ENCODE measurements around the gene CAMK4. TPM values are rescaled to one million over a fixed set of nuclear protein-coding genes. Genes with fewer than 3 reads are reported as not detected.

Gene CAMK4
- polyA plus RNA-seq, 2 donors, result 0.39 to 0.53 TPM

- Histone ChIP-seq H3K27me3 (ENCODE audit: control insufficient read depth in 1 of 2, insufficient read depth in 2 of 2, low read length in 2 of 2) (no peaks in the 10 kb centered on the region), H3K36me3 (ENCODE audit: control insufficient read depth in 2 of 2, insufficient read depth in 2 of 2, low read length in 1 of 2) (no peaks in the 10 kb centered on the region), H3K4me1 (ENCODE audit: control insufficient read depth in 2 of 2, insufficient read depth in 2 of 2, low read length in 1 of 2) (peaks cover 0 to 2% of the 10 kb centered on the region in 2 donors), H3K27ac (ENCODE audit: low read depth in 2 of 2, low read length in 1 of 2) (no peak overlapping the region), H3K4me3 (ENCODE audit: low read depth in 1 of 2, low read length in 2 of 2) (no peak overlapping the region), H3K9me3 (ENCODE audit: control insufficient read depth in 2 of 2, insufficient read depth in 1 of 2, low read depth in 1 of 2, low read length in 1 of 2) (no peaks in the 10 kb centered on the region)
- 77 to 94% methylated on average over 4 of the region's 4 CpGs for WGBS, 2 donors
Measured at GRCh38 chr5:111236995-111237394, 12.8 kb downstream of the CAMK4 start.

GRCh38 chr5:111237470-111237869 lies 13.3 kb downstream of the CAMK4 start:
- H3K36me3 ChIP-seq (ENCODE audit: control insufficient read depth in 2 of 2, insufficient read depth in 2 of 2, low read length in 1 of 2), result no peaks in the 10 kb centered on the region
- H3K4me3 ChIP-seq (ENCODE audit: low read depth in 1 of 2, low read length in 2 of 2), result no peak overlapping the region
- H3K9me3 ChIP-seq (ENCODE audit: control insufficient read depth in 2 of 2, insufficient read depth in 1 of 2, low read depth in 1 of 2, low read length in 1 of 2), result no peaks in the 10 kb centered on the region
- H3K27me3 ChIP-seq (ENCODE audit: control insufficient read depth in 1 of 2, insufficient read depth in 2 of 2, low read length in 2 of 2), result no peaks in the 10 kb centered on the region
- no peak overlapping the region for H3K27ac ChIP-seq (ENCODE audit: low read depth in 2 of 2, low read length in 1 of 2)
- H3K4me1 ChIP-seq (ENCODE audit: control insufficient read depth in 2 of 2, insufficient read depth in 2 of 2, low read length in 1 of 2), result peaks cover 0 to 2% of the 10 kb centered on the region in 2 donors

DNA sequence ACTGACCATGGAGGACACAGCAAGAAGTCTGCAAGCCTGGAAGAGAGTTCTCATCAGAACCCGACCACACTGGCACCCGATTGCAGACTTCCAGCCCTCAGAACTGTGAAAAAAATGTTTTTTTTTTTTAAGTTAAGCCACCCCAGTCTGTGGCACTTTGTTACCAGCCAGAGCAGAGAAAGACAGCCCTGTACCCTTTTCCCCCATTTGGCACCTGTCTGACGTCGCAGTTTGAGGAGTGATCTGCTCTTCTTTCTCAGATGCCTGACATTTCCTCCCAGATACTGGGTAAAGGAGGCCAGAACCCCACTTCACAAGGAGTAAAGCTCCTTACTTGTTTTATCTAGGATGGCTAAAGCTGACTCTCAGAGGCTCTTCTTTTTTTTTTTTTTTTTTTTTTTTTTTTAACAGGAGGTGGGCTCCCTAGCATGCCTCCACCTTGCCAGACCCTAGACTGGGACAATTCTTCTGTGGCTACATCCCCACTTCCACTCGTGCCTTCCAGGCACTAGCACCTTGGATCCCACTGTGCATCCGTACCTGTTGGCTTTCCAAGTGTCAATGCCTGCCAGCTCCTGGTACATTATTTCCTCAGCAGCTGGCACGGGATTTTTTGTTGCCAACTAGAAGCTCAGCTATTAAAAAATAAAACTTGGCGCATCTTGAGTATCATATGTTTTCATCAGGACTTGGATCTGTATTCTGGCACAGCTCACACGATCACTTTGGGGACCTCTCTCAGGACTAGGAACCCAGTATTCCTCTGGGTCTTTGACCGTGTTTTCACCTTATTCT lies 14.4 kb downstream of the CAMK4 start:
- H3K27me3 ChIP-seq (ENCODE audit: control insufficient read depth in 1 of 2, insufficient read depth in 2 of 2, low read length in 2 of 2), result no peaks in the 10 kb centered on the region
- no peak overlapping the region for H3K4me3 ChIP-seq (ENCODE audit: low read depth in 1 of 2, low read length in 2 of 2)
- H3K9me3 ChIP-seq (ENCODE audit: control insufficient read depth in 2 of 2, insufficient read depth in 1 of 2, low read depth in 1 of 2, low read length in 1 of 2), result no peaks in the 10 kb centered on the region
- H3K27ac ChIP-seq (ENCODE audit: low read depth in 2 of 2, low read length in 1 of 2), result no peak overlapping the region
- H3K4me1 ChIP-seq (ENCODE audit: control insufficient read depth in 2 of 2, insufficient read depth in 2 of 2, low read length in 1 of 2), result peaks cover 0 to 2% of the 10 kb centered on the region in 2 donors
- 69 to 72% methylated on average over 10 of the region's 10 CpGs for WGBS, 2 donors
- no peaks in the 10 kb centered on the region for H3K36me3 ChIP-seq (ENCODE audit: control insufficient read depth in 2 of 2, insufficient read depth in 2 of 2, low read length in 1 of 2)

- 78 to 91% methylated on average over 3 of the region's 3 CpGs for WGBS, 2 donors
- Histone ChIP-seq H3K36me3 (ENCODE audit: control insufficient read depth in 2 of 2, insufficient read depth in 2 of 2, low read length in 1 of 2) (no peaks in the 10 kb centered on the region), H3K27ac (ENCODE audit: low read depth in 2 of 2, low read length in 1 of 2) (no peak overlapping the region), H3K4me1 (ENCODE audit: control insufficient read depth in 2 of 2, insufficient read depth in 2 of 2, low read length in 1 of 2) (no peaks in the 10 kb centered on the region), H3K27me3 (ENCODE audit: control insufficient read depth in 1 of 2, insufficient read depth in 2 of 2, low read length in 2 of 2) (no peaks in the 10 kb centered on the region), H3K4me3 (ENCODE audit: low read depth in 1 of 2, low read length in 2 of 2) (no peak overlapping the region), H3K9me3 (ENCODE audit: control insufficient read depth in 2 of 2, insufficient read depth in 1 of 2, low read depth in 1 of 2, low read length in 1 of 2) (no peaks in the 10 kb centered on the region)
Measured at GRCh38 chr5:111241696-111242095, 17.5 kb downstream of the CAMK4 start.

GRCh38 chr5:111242606-111243005 lies 18.4 kb downstream of the CAMK4 start:
- 84 to 89% methylated on average over 10 of the region's 10 CpGs for WGBS, 2 donors
- H3K4me1 ChIP-seq (ENCODE audit: control insufficient read depth in 2 of 2, insufficient read depth in 2 of 2, low read length in 1 of 2), result no peaks in the 10 kb centered on the region
- no peaks in the 10 kb centered on the region for H3K36me3 ChIP-seq (ENCODE audit: control insufficient read depth in 2 of 2, insufficient read depth in 2 of 2, low read length in 1 of 2)
- no peak overlapping the region for H3K27ac ChIP-seq (ENCODE audit: low read depth in 2 of 2, low read length in 1 of 2)
- no peaks in the 10 kb centered on the region for H3K27me3 ChIP-seq (ENCODE audit: control insufficient read depth in 1 of 2, insufficient read depth in 2 of 2, low read length in 2 of 2)
- no peaks in the 10 kb centered on the region for H3K9me3 ChIP-seq (ENCODE audit: control insufficient read depth in 2 of 2, insufficient read depth in 1 of 2, low read depth in 1 of 2, low read length in 1 of 2)
- H3K4me3 ChIP-seq (ENCODE audit: low read depth in 1 of 2, low read length in 2 of 2), result no peak overlapping the region

DNA sequence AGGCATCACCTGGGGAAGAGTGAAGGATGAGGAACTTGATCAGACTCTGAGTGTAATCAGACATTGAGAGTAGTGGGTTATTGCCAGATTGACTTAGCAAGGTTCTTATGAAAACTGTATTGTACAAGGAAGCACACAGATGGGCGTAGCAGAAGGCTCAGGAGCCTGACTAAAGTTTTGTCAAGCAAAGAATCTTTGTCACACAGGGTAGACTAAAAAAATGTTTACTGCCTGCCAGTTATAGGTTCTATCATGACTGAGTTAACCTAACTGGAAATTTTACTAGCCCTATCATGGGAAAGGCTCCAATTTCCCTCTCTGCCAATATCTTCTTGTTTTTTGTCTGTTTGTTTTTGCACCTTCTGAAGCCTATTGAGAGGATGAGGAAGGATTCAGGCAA lies 19.1 kb downstream of the CAMK4 start:
- no peak overlapping the region for H3K4me3 ChIP-seq (ENCODE audit: low read depth in 1 of 2, low read length in 2 of 2)
- no peaks in the 10 kb centered on the region for H3K36me3 ChIP-seq (ENCODE audit: control insufficient read depth in 2 of 2, insufficient read depth in 2 of 2, low read length in 1 of 2)
- 46 to 72% methylated on average over 1 of the region's 1 CpG for WGBS, 2 donors
- H3K27ac ChIP-seq (ENCODE audit: low read depth in 2 of 2, low read length in 1 of 2), result no peak overlapping the region
- no peaks in the 10 kb centered on the region for H3K27me3 ChIP-seq (ENCODE audit: control insufficient read depth in 1 of 2, insufficient read depth in 2 of 2, low read length in 2 of 2)
- H3K9me3 ChIP-seq (ENCODE audit: control insufficient read depth in 2 of 2, insufficient read depth in 1 of 2, low read depth in 1 of 2, low read length in 1 of 2), result no peaks in the 10 kb centered on the region
- H3K4me1 ChIP-seq (ENCODE audit: control insufficient read depth in 2 of 2, insufficient read depth in 2 of 2, low read length in 1 of 2), result no peaks in the 10 kb centered on the region

- no peak overlapping the region for H3K4me3 ChIP-seq (ENCODE audit: low read depth in 1 of 2, low read length in 2 of 2)
- 86 to 94% methylated on average over 2 of the region's 2 CpGs for WGBS, 2 donors
Measured at GRCh38 chr5:111245654-111246053, 21.5 kb downstream of the CAMK4 start.

GRCh38 chr5:111246459-111246858 lies 22.3 kb downstream of the CAMK4 start:
- Histone ChIP-seq H3K27me3 (ENCODE audit: control insufficient read depth in 1 of 2, insufficient read depth in 2 of 2, low read length in 2 of 2) (no peaks in the 10 kb centered on the region), H3K36me3 (ENCODE audit: control insufficient read depth in 2 of 2, insufficient read depth in 2 of 2, low read length in 1 of 2) (no peaks in the 10 kb centered on the region), H3K4me1 (ENCODE audit: control insufficient read depth in 2 of 2, insufficient read depth in 2 of 2, low read length in 1 of 2) (no peaks in the 10 kb centered on the region), H3K27ac (ENCODE audit: low read depth in 2 of 2, low read length in 1 of 2) (no peak overlapping the region), H3K9me3 (ENCODE audit: control insufficient read depth in 2 of 2, insufficient read depth in 1 of 2, low read depth in 1 of 2, low read length in 1 of 2) (no peaks in the 10 kb centered on the region), H3K4me3 (ENCODE audit: low read depth in 1 of 2, low read length in 2 of 2) (no peak overlapping the region)
- 90 to 92% methylated on average over 1 of the region's 1 CpG for WGBS, 2 donors

More at GRCh38 chr5:111245654-111246053, 21.5 kb downstream of the CAMK4 start:
- no peaks in the 10 kb centered on the region for H3K4me1 ChIP-seq (ENCODE audit: control insufficient read depth in 2 of 2, insufficient read depth in 2 of 2, low read length in 1 of 2)
- no peaks in the 10 kb centered on the region for H3K27me3 ChIP-seq (ENCODE audit: control insufficient read depth in 1 of 2, insufficient read depth in 2 of 2, low read length in 2 of 2)
- H3K36me3 ChIP-seq (ENCODE audit: control insufficient read depth in 2 of 2, insufficient read depth in 2 of 2, low read length in 1 of 2), result no peaks in the 10 kb centered on the region
- no peak overlapping the region for H3K27ac ChIP-seq (ENCODE audit: low read depth in 2 of 2, low read length in 1 of 2)
- no peaks in the 10 kb centered on the region for H3K9me3 ChIP-seq (ENCODE audit: control insufficient read depth in 2 of 2, insufficient read depth in 1 of 2, low read depth in 1 of 2, low read length in 1 of 2)

GRCh38 chr5:111248571-111248970 lies 24.4 kb downstream of the CAMK4 start:
- H3K4me3 ChIP-seq (ENCODE audit: low read depth in 1 of 2, low read length in 2 of 2), result no peak overlapping the region
- H3K9me3 ChIP-seq (ENCODE audit: control insufficient read depth in 2 of 2, insufficient read depth in 1 of 2, low read depth in 1 of 2, low read length in 1 of 2), result no peaks in the 10 kb centered on the region
- WGBS, 2 donors, result 87 to 88% methylated on average over 3 of the region's 3 CpGs
- no peak overlapping the region for H3K27ac ChIP-seq (ENCODE audit: low read depth in 2 of 2, low read length in 1 of 2)
- no peaks in the 10 kb centered on the region for H3K27me3 ChIP-seq (ENCODE audit: control insufficient read depth in 1 of 2, insufficient read depth in 2 of 2, low read length in 2 of 2)
- no peaks in the 10 kb centered on the region for H3K36me3 ChIP-seq (ENCODE audit: control insufficient read depth in 2 of 2, insufficient read depth in 2 of 2, low read length in 1 of 2)
- H3K4me1 ChIP-seq (ENCODE audit: control insufficient read depth in 2 of 2, insufficient read depth in 2 of 2, low read length in 1 of 2), result no peaks in the 10 kb centered on the region

- no peak overlapping the region for H3K27ac ChIP-seq (ENCODE audit: low read depth in 2 of 2, low read length in 1 of 2)
- H3K4me1 ChIP-seq (ENCODE audit: control insufficient read depth in 2 of 2, insufficient read depth in 2 of 2, low read length in 1 of 2), result no peaks in the 10 kb centered on the region
- WGBS, 2 donors, result 61 to 63% methylated on average over 6 of the region's 6 CpGs
- no peak overlapping the region for H3K4me3 ChIP-seq (ENCODE audit: low read depth in 1 of 2, low read length in 2 of 2)
- H3K9me3 ChIP-seq (ENCODE audit: control insufficient read depth in 2 of 2, insufficient read depth in 1 of 2, low read depth in 1 of 2, low read length in 1 of 2), result no peaks in the 10 kb centered on the region
- no peaks in the 10 kb centered on the region for H3K36me3 ChIP-seq (ENCODE audit: control insufficient read depth in 2 of 2, insufficient read depth in 2 of 2, low read length in 1 of 2)
- H3K27me3 ChIP-seq (ENCODE audit: control insufficient read depth in 1 of 2, insufficient read depth in 2 of 2, low read length in 2 of 2), result no peaks in the 10 kb centered on the region
Measured at GRCh38 chr5:111251921-111252320, 27.7 kb downstream of the CAMK4 start.
